HG02970 (cell line): Measurements from ENCODE around the gene PEX1.
"Not testable (repeated sequence)": the region's sequence is repeated elsewhere in the genome, so short reads cannot be mapped to it uniquely, and the experiment has no call there.

Experiments used
- ATAC-seq: cut with Tn5 transposase; IDR thresholded peaks from one replicate; pipeline ENCODE4 v1.9.1; 2021; ENCODE audit warnings: mild to moderate bottlenecking, moderate library complexity, moderate number of reproducible peaks; ENCODE audit not compliant: unreplicated experiment, low FRiP score

PEX1 gene

GRCh38 chr7:92528188-92528957, at the start of gene PEX1, which contains the start of gene RBM48:
Gene PEX1, minus strand, starts transcription at chr7:92528520. Its CDS starts 85 bp downstream, at chr7:92528435.
Gene RBM48, plus strand, starts transcription at chr7:92528795. Its CDS starts 19 bp downstream, at chr7:92528814.
- ATAC-seq, result peak; percentile 98

- no peak for ATAC-seq
Measured at GRCh38 chr7:92576296-92576695, 48.0 kb upstream of the PEX1 start.

GRCh38 chr7:92569137-92569536, 40.8 kb upstream of the PEX1 start:
- no peak for ATAC-seq

GRCh38 chr7:92567460-92567859, 39.1 kb upstream of the PEX1 start:
- ATAC-seq, result no peak

GRCh38 chr7:92563345-92563744, 35.0 kb upstream of the PEX1 start:
- ATAC-seq, result no peak

- ATAC-seq, result no peak
Measured at GRCh38 chr7:92560602-92561001, 32.3 kb upstream of the PEX1 start.

GRCh38 chr7:92557808-92558362, 29.6 kb upstream of the PEX1 start:
- ATAC-seq, result no peak

GRCh38 chr7:92557249-92557648, 28.9 kb upstream of the PEX1 start:
- ATAC-seq, result no peak

GRCh38 chr7:92550194-92550593, 21.9 kb upstream of the PEX1 start:
- ATAC-seq, result no peak

GRCh38 chr7:92547579-92547978, 19.3 kb upstream of the PEX1 start:
- no peak for ATAC-seq

- ATAC-seq, result no peak
Measured at GRCh38 chr7:92546856-92547497, 18.7 kb upstream of the PEX1 start.

GRCh38 chr7:92545116-92545515, 16.8 kb upstream of the PEX1 start:
- not testable (repeated sequence) for ATAC-seq

- ATAC-seq, result not testable (repeated sequence)
Measured at GRCh38 chr7:92543542-92543941, 15.2 kb upstream of the PEX1 start.

GRCh38 chr7:92534572-92534971, 6.3 kb upstream of the PEX1 start:
- no peak for ATAC-seq

GRCh38 chr7:92528958-92529264, 591 bp upstream of the PEX1 start:
- ATAC-seq, result peak; percentile 1

GRCh38 chr7:92527300-92528187, 776 bp downstream of the PEX1 start:
- no peak for ATAC-seq

- ATAC-seq, result no peak
Measured at GRCh38 chr7:92523110-92523509, 5.2 kb downstream of the PEX1 start.

- no peak for ATAC-seq
Measured at GRCh38 chr7:92520024-92520423, 8.3 kb downstream of the PEX1 start.

- no peak for ATAC-seq
Measured at GRCh38 chr7:92517631-92518030, 10.7 kb downstream of the PEX1 start.

- ATAC-seq, result no peak
Measured at GRCh38 chr7:92513167-92513902, 15.0 kb downstream of the PEX1 start.
